Measurements from ENCODE around the gene GTF2H4. TPM values are rescaled to one million over a fixed set of nuclear protein-coding genes. Genes with fewer than 3 reads are reported as not detected.

The GTF2H4 gene
- total and polyA plus RNA-seq, 2 experiments from 2014 or later, result 13.6 to 15.2 TPM

GRCh38 chr6:30891816-30892538 lies 16.0 kb upstream of the GTF2H4 start:
- DNase-seq (ENCODE audit: low spot score), result no peak
- WGBS (ENCODE audit: low lambda C conversion rate, missing lambda C conversion rate), result 98% methylated on average over 14 of the region's 21 CpGs
- H3K4me2 ChIP-seq, result no peak overlapping the region
- H3K9me2 ChIP-seq (replicated peaks; ENCODE audit: insufficient read depth), result no peaks in the 10 kb centered on the region
- peaks cover 3% of the 10 kb centered on the region for H3K4me1 ChIP-seq (ENCODE audit: insufficient read depth)
- peaks cover 34% of the 10 kb centered on the region for H4K20me1 ChIP-seq (ENCODE audit: insufficient read depth, poor library complexity, severe bottlenecking)
- H3K79me2 ChIP-seq, result peaks cover 46% of the 10 kb centered on the region
- H3K36me3 ChIP-seq (replicated peaks; ENCODE audit: insufficient read depth, low read depth), result no peaks in the 10 kb centered on the region
- no peak overlapping the region for H2AFZ ChIP-seq
- no peak overlapping the region for H3K27ac ChIP-seq
- no peak overlapping the region for H3K4me3 ChIP-seq
- TF ChIP-seq EZH2phosphoT487 (IDR thresholded peaks at IDR 0.05; ENCODE audit: low read depth, severe bottlenecking, unreplicated experiment) (no peak), EZH2 (IDR thresholded peaks at IDR 0.05; ENCODE audit: borderline replicate concordance) (no peak), CTCF (IDR thresholded peaks at IDR 0.05; ENCODE audit: poor library complexity) (no peak)
- no peaks in the 10 kb centered on the region for H3K9me3 ChIP-seq (ENCODE audit: low read depth)
- no peaks in the 10 kb centered on the region for H3K27me3 ChIP-seq

GRCh38 chr6:30893001-30893591 lies 14.9 kb upstream of the GTF2H4 start:
- Histone ChIP-seq H4K20me1 (ENCODE audit: insufficient read depth, poor library complexity, severe bottlenecking) (peaks cover 23% of the 10 kb centered on the region), H3K4me1 (ENCODE audit: insufficient read depth) (no peaks in the 10 kb centered on the region), H3K27me3 (no peaks in the 10 kb centered on the region), H3K4me3 (no peak overlapping the region), H3K9me3 (ENCODE audit: low read depth) (no peaks in the 10 kb centered on the region), H3K4me2 (no peak overlapping the region), H3K79me2 (peaks cover 35% of the 10 kb centered on the region), H3K27ac (no peak overlapping the region), H2AFZ (no peak overlapping the region), H3K9me2 (replicated peaks; ENCODE audit: insufficient read depth) (no peaks in the 10 kb centered on the region), H3K36me3 (replicated peaks; ENCODE audit: insufficient read depth, low read depth) (no peaks in the 10 kb centered on the region)
- TF ChIP-seq EZH2 (IDR thresholded peaks at IDR 0.05; ENCODE audit: borderline replicate concordance) (no peak), CTCF (IDR thresholded peaks at IDR 0.05; ENCODE audit: poor library complexity) (no peak), EZH2phosphoT487 (IDR thresholded peaks at IDR 0.05; ENCODE audit: low read depth, severe bottlenecking, unreplicated experiment) (no peak)
- DNase-seq (ENCODE audit: low spot score), result no peak
- 92% methylated on average over 16 of the region's 16 CpGs for whole genome bisulfite sequencing (ENCODE audit: low lambda C conversion rate, missing lambda C conversion rate)

- Histone ChIP-seq H3K79me2 (peaks cover 29% of the 10 kb centered on the region), H3K36me3 (replicated peaks; ENCODE audit: insufficient read depth, low read depth) (no peaks in the 10 kb centered on the region), H3K4me2 (no peak overlapping the region)
Observed at GRCh38 chr6:30893666-30894065, 14.3 kb upstream of the GTF2H4 start.

More at GRCh38 chr6:30893666-30894065, 14.3 kb upstream of the GTF2H4 start:
- WGBS (ENCODE audit: low lambda C conversion rate, missing lambda C conversion rate), result 92% methylated on average over 8 of the region's 8 CpGs
- Histone ChIP-seq H3K4me1 (ENCODE audit: insufficient read depth) (no peaks in the 10 kb centered on the region), H2AFZ (no peak overlapping the region), H3K9me3 (ENCODE audit: low read depth) (no peaks in the 10 kb centered on the region), H3K27me3 (no peaks in the 10 kb centered on the region), H3K4me3 (no peak overlapping the region), H4K20me1 (ENCODE audit: insufficient read depth, poor library complexity, severe bottlenecking) (peaks cover 17% of the 10 kb centered on the region), H3K9me2 (replicated peaks; ENCODE audit: insufficient read depth) (no peaks in the 10 kb centered on the region), H3K27ac (no peak overlapping the region)
- no peak for DNase-seq (ENCODE audit: low spot score)
- no peak for TF ChIP-seq CTCF (IDR thresholded peaks at IDR 0.05; ENCODE audit: poor library complexity)
- TF ChIP-seq EZH2 (IDR thresholded peaks at IDR 0.05; ENCODE audit: borderline replicate concordance), result no peak
- TF ChIP-seq EZH2phosphoT487 (IDR thresholded peaks at IDR 0.05; ENCODE audit: low read depth, severe bottlenecking, unreplicated experiment), result no peak

Data from hepatocyte (in vitro differentiated cells).